Activated T-cell treated with anti-CD3 and anti-CD28 coated beads, Interleukin-2, amount 50 U/mL, for 48 hours (primary cell): Measurements from ENCODE around the gene TMEM37.

Experiments
- DNase-seq, 2 experiments: peaks; one replicate each; pipeline ENCODE4 v3.0.0-alpha.2; 2020

Gene TMEM37

DNA sequence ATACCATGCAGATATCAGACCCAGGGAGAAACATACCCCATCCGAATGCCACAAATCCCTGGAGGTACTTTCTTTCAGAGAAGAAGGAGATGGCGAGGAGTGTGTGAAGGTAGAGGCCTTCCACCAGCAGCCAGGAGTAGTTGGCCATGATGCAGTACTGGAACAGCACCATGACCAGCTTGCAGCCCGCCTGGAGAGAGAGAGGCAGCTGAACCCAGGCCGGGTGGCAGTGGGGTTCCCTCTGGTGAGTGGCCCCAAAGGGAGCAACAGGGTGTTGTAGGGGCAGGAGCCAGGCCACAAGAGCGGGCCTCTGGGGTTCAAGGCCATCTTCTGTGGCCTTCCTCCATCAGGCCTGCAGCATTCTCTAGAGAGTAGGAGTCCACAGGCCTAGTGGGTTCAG, 30.2 kb downstream of the TMEM37 start:
- DNase-seq: no peak

- no peak for DNase-seq
Measured at GRCh38 chr2:119462574-119462973, 30.9 kb downstream of the TMEM37 start.

DNA sequence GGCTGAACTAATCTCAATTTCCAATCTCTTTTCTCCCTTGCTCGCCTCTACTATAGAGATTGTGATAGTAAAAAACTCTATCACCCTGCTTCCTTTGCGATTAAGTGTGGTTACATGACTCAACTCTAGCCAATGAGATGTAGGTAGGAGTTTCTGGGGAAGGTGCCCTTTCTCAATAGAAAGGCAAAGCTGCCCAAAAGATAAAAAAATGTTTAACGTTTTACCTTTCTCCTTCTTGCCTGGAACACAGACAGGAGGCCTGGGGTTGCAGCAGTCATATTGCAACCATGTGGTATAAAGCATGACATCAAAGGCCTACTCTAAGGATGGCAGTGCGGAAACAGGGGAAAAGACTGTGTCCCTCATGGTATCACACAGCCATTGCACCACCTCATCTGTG, 31.5 kb downstream of the TMEM37 start:
- peak in 1 of 2 experiments; percentile 21 for DNase-seq

- no peak for DNase-seq
Measured at GRCh38 chr2:119463990-119464389, 32.3 kb downstream of the TMEM37 start.

DNA sequence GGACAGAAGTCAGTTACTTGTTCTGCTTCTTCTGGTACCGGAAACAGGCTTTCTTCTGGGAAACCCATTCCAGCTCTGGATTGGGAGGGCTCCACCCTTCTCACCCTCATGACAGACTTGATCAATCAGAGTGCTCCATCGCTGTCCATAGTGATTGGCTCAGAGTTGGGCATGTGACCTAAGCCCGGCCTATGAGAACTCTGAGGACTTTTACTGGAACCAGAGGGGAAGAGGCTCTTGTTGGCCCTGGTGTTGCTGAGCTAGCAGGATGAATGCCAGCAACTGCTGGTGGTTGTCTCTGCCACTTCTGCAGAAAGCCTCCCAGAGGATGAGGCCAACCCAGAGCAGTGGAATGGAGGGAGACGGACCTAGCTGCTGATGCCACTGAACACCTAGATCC, 33.3 kb downstream of the TMEM37 start:
- DNase-seq: no peak

GRCh38 chr2:119465687-119466086, 34.0 kb downstream of the TMEM37 start:
- no peak for DNase-seq

DNA sequence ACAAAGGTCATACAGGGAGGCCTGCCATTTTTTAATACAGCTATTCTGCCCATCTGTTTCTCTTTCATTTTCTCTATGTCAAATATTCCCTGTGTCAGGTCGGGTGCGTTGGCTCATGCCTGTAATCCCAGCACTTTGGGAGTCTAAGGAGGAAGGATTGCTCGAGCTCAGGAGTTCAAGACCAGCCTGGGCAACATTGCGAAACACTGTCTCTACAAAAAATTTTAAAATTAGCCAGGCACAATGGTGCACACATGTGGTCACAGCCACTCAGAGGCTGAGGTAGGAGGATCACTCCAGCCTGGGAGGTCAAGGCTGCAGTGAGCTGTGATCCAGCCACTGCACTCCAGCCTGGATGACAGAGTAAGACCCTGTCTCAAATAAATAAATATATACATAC, 34.7 kb downstream of the TMEM37 start:
- DNase-seq: no peak

GRCh38 chr2:119468154-119468955, 36.7 kb downstream of the TMEM37 start:
- no peak for DNase-seq

- DNase-seq: no peak
Measured at GRCh38 chr2:119469131-119469530, 37.5 kb downstream of the TMEM37 start.

DNA sequence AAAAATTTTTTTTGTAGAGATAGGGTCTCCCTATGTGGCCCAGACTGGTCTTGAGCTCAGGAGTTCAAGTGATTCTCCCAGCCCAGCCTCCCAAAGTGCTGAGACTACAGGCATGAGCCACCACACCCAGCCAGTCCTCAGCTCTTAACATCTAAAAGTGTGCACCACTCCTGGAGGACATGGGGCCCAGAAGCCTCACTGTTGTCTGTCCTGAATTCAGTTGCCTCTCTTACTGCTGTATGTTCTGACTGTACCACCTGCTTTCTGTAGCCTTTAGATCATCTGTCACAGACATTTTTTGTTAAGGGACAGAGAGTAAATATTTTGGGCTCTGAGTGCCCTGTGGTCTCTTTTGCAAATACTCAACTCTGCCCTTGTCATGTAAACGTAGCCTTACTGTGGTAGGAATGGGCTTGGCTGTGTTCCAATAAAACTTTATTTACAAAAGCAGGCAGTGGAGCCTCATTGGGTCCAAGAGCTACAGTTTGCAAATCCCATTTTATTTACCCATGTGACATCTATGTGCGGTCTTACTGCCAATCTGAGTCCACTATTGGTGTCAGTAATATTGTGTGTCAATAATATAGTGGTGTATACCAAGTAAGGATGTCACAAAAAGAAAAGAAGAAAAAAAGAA, 38.1 kb downstream of the TMEM37 start:
- DNase-seq: no peak

GRCh38 chr2:119472749-119473148, 41.1 kb downstream of the TMEM37 start:
- no peak for DNase-seq

GRCh38 chr2:119473621-119474370, 42.1 kb downstream of the TMEM37 start:
- no peak for DNase-seq

GRCh38 chr2:119474371-119475224, 42.9 kb downstream of the TMEM37 start:
- no peak for DNase-seq

DNA sequence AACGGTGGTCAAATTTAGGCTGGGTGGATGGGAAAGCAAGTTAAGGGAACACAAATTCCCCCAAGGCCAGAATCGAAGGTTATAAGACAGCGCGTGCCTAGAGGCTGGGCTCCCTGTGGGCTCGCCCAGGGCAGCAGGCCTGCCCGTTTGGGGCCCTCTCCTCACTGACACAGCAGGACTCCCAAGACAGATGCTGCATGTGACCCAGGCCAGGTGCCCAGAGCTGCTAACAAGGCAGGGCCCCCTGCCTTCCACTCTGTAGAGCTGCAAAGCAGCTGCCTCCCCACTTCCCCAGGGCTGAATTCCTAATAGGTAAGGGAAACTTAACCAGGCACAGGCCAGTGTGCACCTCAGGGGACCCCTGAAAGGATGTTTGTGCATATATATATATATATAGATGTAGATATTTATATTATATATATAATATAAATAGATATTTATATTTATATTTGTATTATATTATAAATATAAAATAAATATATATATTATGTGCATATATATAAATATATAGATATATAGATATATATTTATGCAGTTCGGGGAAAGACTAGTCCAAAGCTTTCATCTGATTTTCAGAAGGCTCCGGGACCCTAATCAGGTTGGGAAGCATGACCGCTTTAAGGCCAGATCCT, 43.7 kb downstream of the TMEM37 start:
- DNase-seq: no peak

DNA sequence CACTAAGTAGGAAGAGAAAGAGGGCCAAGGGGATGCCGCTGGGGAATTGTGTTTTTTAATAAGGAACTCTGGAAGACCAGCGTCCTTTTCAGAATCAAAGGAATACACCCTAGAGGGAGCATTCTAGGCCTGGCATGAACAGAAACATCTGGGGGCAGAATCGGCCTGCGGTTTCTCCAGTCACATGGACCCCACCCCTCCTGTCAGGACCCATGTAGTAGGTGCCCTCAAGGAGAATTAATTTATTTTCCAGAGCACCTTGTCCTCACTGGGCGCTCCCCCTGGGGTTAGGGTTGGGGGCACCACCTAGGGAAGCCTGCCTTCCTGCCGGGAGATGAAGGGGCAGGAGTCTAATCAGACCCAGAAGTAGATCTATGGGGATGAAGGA, 44.2 kb downstream of the TMEM37 start:
- DNase-seq: no peak

- DNase-seq: peak; percentile 58
Measured at GRCh38 chr2:119476301-119477112, 44.9 kb downstream of the TMEM37 start.

GRCh38 chr2:119477113-119477505, 45.5 kb downstream of the TMEM37 start:
- DNase-seq: peak in 1 of 2 experiments; percentile 4

GRCh38 chr2:119478188-119478977, 46.7 kb downstream of the TMEM37 start:
- no peak for DNase-seq

DNA sequence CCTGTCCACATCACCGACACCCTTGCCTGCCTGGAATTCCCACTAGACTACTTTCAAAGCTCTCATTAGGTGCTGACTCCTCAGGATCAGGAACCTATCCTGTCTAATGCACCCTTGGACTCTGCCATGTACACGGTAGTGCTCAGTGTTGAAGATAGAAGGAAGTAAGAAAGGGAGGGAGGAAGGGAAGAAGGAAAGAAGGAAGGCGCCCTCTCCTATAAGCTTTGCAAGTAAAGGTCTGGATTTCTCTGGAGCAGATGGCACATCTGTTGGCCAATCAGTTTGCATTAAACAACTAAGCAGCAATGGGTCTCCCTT, 47.3 kb downstream of the TMEM37 start:
- DNase-seq: no peak

GRCh38 chr2:119480184-119480583, 48.5 kb downstream of the TMEM37 start:
- DNase-seq: no peak

GRCh38 chr2:119480718-119481142, 49.1 kb downstream of the TMEM37 start:
- no peak for DNase-seq
